ENCODE results near the gene SLC33A1. TPM values are rescaled to one million over a fixed set of nuclear protein-coding genes. Genes with fewer than 3 reads are reported as not detected.

Gene SLC33A1
- total and polyA plus RNA-seq, 2 of the 8 experiments (the other 6 are each of a cell fraction or from before 2014, with no cell fraction given): 15.6 to 24.2 TPM

DNA sequence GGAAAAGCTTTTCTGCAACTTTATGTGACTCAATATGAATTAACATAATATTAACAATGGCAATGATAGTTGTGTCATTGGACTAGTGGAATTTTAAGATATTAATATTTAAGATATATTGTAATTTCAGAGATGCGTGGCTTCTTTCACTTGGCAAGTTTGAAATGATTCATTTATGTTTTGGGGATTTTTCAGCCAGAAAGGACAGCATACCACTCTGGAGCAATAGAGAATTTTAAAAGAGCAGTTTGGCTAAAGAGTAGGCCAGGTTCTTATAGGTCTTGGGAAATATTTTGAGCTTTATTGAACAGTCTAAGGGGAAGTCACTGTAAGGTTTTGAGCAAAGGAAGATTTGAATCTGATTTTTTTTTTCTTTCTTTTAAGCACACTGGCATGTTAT, 32.7 kb upstream of the SLC33A1 start:
- no peaks in the 10 kb centered on the region for H3K79me1 ChIP-seq (ENCODE audit: low read depth, low read length)
- H4K91ac ChIP-seq (replicated peaks; ENCODE audit: insufficient read length, low read length): no peak overlapping the region
- H2BK15ac ChIP-seq (ENCODE audit: low read length): no peak overlapping the region
- no peaks in the 10 kb centered on the region for H3K23me2 ChIP-seq (ENCODE audit: low read depth, low read length)
- no peak overlapping the region for H2AK5ac ChIP-seq (ENCODE audit: low read depth, low read length)
- H3K27ac ChIP-seq (ENCODE audit: low read depth, low read length): no peak overlapping the region
- H3K23ac ChIP-seq (ENCODE audit: insufficient read length): no peak overlapping the region
- no peak overlapping the region for H3K18ac ChIP-seq (ENCODE audit: extremely low read depth, low read length)
- no peaks in the 10 kb centered on the region for H3K4me1 ChIP-seq (replicated peaks in 1 of 4; ENCODE audit: control insufficient read depth in 3 of 4, insufficient read depth in 4 of 4, low read length in 3 of 4)
- FAIRE-seq: no peak
- no peak overlapping the region for H3K9ac ChIP-seq (replicated peaks in 1 of 4; ENCODE audit: extremely low read depth in 1 of 4, low read depth in 3 of 4, low read length in 3 of 4)
- no peak for DNase-seq (ENCODE audit: low read depth in 1 of 2, low spot score in 2 of 2)
- no peak overlapping the region for H2BK5ac ChIP-seq (ENCODE audit: low read depth, low read length)
- TF ChIP-seq NANOG (IDR thresholded peaks at IDR 0.05; ENCODE audit: insufficient read depth, low read depth, low read length, poor library complexity, severe bottlenecking) (no peak), EP300 (IDR thresholded peaks at IDR 0.05; ENCODE audit: borderline replicate concordance in 1 of 2, low read depth in 2 of 2, low read length in 2 of 2) (no peak), CBX8 (IDR thresholded peaks at IDR 0.05; ENCODE audit: borderline replicate concordance, low read depth, low read length) (no peak), GTF2F1 (IDR thresholded peaks at IDR 0.05; ENCODE audit: borderline replicate concordance, low read depth, low read length) (no peak), RNF2 (IDR thresholded peaks at IDR 0.05; ENCODE audit: borderline replicate concordance, low read depth, low read length, missing control alignments, poor library complexity, severe bottlenecking) (no peak)
- ChIA-PET CTCF (ENCODE audit: partially characterized antibody) (interaction anchor here (1.0 to 1.2 kb wide), 2 partner anchors 10 to 24 kb away, joined by 3 to 6 read pairs; no protein-coding TSS in a partner anchor), POLR2A (ENCODE audit: partially characterized antibody) (interaction anchor here (1.0 to 1.1 kb wide), 2 partner anchors 15 to 36 kb away, joined by 3 read pairs; no protein-coding TSS in a partner anchor)
- H2BK20ac ChIP-seq (ENCODE audit: low read length): no peak overlapping the region
- no peak overlapping the region for H4K5ac ChIP-seq (ENCODE audit: insufficient read length, low read depth, low read length)
- WGBS, 2 experiments (ENCODE audit: extremely low coverage in 1 of 2, insufficient coverage in 1 of 2, insufficient read length in 1 of 2, insufficient replicate concordance in 2 of 2, low coverage in 1 of 2, low lambda C conversion rate in 2 of 2, missing lambda C conversion rate in 1 of 2): 100% methylated on average over 1 of the region's 1 CpG; no CpG with 5 or more reads in 1 of the 2 experiments
- H3K4me3 ChIP-seq (ENCODE audit: extremely low read depth in 1 of 4, insufficient read depth in 2 of 4, low read depth in 3 of 4, low read length in 4 of 4): no peak overlapping the region
- no peaks in the 10 kb centered on the region for H3K9me3 ChIP-seq (ENCODE audit: insufficient read depth in 2 of 2, low read depth in 1 of 2, low read length in 1 of 2)
- no peak overlapping the region for H3K56ac ChIP-seq (replicated peaks; ENCODE audit: insufficient read length, low read depth, low read length)
- H3K27me3 ChIP-seq (replicated peaks in 1 of 4; ENCODE audit: control insufficient read depth in 3 of 4, extremely low read depth in 1 of 4, insufficient read depth in 3 of 4, low read length in 3 of 4): no peaks in the 10 kb centered on the region
- H3K79me2 ChIP-seq (ENCODE audit: control insufficient read depth in 1 of 2, insufficient read depth in 2 of 2, low read length in 2 of 2): peaks cover 6 to 99% of the 10 kb centered on the region in 2 experiments
- H2BK120ac ChIP-seq (replicated peaks; ENCODE audit: low read depth, low read length): no peak overlapping the region
- H3K36me3 ChIP-seq (ENCODE audit: control insufficient read depth in 2 of 4, insufficient read depth in 4 of 4, low read length in 3 of 4): no peaks in the 10 kb centered on the region
- H4K20me1 ChIP-seq (replicated peaks in 1 of 2; ENCODE audit: control insufficient read depth in 1 of 2, insufficient read depth in 2 of 2, low read length in 2 of 2): peaks cover 9% of the 10 kb centered on the region in 2 experiments
- H2AFZ ChIP-seq (ENCODE audit: low read length): no peak overlapping the region
- H3K14ac ChIP-seq (ENCODE audit: insufficient read length): no peak overlapping the region
- no peak overlapping the region for H4K8ac ChIP-seq (ENCODE audit: extremely low read depth, insufficient read depth, low read length)
- no peak overlapping the region for H3K4me2 ChIP-seq (ENCODE audit: insufficient read depth in 1 of 2, low read depth in 2 of 2, low read length in 2 of 2)
- H3K4ac ChIP-seq (replicated peaks; ENCODE audit: insufficient read length, low read depth, low read length): no peak overlapping the region
- no peak overlapping the region for H2BK12ac ChIP-seq (ENCODE audit: low read depth, low read length)
